Fibroblast of villous mesenchyme (primary cell): ENCODE measurements around the gene SMURF1. TPM values are rescaled to one million over a fixed set of nuclear protein-coding genes. Genes with fewer than 3 reads are reported as not detected.

ENCODE experiments used
- DNase-seq: peaks from one replicate; pipeline ENCODE4 v3.0.0-alpha.2; 2010; ENCODE audit warnings: low read depth
- H3K4me3 ChIP-seq: 2 replicates; pipeline ENCODE4 v1.5.1; 2011; ENCODE audit warnings: low read depth, mild to moderate bottlenecking, low read length
- total RNA-seq: library from RNA; depleted of rRNA; stranded (reverse); fragments of >200 nt; gene quantifications from 2 replicates; pipeline ENCODE4 v1.2.3, GENCODE V29; 2012
- TF ChIP-seq, protein P1 (sequence below): IDR thresholded peaks from 2 replicates; pipeline ENCODE4 v1.5.1; 2012; ENCODE audit warnings: low read depth, mild to moderate bottlenecking, low read length; ENCODE audit not compliant: insufficient read depth

SMURF1 gene
- total RNA-seq, 1 donor, result 29.8 TPM

DNA sequence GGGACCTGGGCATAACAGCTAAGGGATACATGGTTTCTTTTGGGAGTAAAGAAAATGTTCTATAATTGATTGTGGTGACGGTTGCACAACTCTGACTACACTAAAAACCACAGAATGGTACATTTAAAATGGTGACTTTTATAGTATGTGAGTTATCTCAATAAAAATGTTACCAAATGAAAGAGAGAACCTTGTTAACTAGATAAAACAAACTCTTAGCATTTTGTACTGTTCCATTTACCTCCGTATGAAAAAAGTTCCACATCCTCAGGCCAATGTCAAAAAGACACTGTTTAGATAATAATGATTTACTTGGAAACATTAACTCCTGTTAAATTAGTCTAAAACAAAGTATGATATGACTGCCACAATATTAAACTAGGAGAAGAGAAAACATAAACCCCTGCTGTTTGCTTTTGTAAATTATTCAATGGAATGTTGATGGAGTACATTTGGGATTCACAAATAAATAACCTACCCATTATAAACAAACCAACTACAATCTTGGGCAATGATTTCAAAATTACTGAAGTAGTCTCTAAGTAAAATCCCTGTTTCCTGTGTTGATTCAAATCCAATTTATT lies 60.7 kb downstream of the SMURF1 start:
- peak; percentile 72 for DNase-seq
- TF ChIP-seq, protein P1, sequence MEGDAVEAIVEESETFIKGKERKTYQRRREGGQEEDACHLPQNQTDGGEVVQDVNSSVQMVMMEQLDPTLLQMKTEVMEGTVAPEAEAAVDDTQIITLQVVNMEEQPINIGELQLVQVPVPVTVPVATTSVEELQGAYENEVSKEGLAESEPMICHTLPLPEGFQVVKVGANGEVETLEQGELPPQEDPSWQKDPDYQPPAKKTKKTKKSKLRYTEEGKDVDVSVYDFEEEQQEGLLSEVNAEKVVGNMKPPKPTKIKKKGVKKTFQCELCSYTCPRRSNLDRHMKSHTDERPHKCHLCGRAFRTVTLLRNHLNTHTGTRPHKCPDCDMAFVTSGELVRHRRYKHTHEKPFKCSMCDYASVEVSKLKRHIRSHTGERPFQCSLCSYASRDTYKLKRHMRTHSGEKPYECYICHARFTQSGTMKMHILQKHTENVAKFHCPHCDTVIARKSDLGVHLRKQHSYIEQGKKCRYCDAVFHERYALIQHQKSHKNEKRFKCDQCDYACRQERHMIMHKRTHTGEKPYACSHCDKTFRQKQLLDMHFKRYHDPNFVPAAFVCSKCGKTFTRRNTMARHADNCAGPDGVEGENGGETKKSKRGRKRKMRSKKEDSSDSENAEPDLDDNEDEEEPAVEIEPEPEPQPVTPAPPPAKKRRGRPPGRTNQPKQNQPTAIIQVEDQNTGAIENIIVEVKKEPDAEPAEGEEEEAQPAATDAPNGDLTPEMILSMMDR, result no peak
- H3K4me3 ChIP-seq, result no peak overlapping the region

DNA sequence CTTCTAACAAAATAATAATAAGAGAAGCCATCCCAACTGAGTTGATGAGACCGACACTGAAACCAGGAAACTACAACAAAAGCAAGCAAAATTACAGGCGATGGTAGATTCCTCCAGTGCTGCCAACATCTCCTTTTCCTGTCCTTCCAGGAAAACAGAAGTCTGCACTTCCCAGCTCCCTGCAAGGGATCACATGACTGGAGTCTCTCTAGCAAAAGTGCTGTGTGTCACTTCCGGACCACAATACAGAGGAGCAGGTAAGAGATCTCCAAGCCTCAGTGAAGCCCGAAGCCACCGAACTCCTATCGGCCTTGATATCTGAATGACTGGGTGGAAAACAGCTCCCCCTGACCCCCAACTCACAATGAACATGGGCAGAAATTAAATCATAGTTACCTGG lies 63.2 kb downstream of the SMURF1 start:
- no peak for DNase-seq
- TF ChIP-seq, protein P1, result no peak
- no peak overlapping the region for H3K4me3 ChIP-seq

DNA sequence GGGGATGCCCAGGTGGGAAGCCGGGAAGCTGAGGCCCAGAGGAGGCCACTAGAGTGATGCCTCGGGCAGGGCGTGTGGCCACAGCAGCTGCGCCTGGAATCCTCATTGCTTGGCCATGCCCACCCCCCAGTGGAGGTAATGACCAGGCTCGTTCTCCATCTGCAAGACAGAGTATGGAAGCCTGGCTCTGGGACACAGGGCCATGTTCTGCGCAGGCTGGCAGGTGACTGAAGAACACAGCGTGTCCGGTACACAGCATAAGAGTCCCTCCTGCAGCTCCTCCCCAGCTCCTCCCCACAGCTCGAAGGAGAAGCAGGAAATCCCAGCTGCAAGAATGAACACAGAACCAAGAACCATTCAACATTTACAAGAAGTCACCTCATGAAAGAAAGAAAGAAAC lies 64.8 kb downstream of the SMURF1 start:
- TF ChIP-seq, protein P1, result no peak
- peak; percentile 42 for DNase-seq
- no peak overlapping the region for H3K4me3 ChIP-seq

DNA sequence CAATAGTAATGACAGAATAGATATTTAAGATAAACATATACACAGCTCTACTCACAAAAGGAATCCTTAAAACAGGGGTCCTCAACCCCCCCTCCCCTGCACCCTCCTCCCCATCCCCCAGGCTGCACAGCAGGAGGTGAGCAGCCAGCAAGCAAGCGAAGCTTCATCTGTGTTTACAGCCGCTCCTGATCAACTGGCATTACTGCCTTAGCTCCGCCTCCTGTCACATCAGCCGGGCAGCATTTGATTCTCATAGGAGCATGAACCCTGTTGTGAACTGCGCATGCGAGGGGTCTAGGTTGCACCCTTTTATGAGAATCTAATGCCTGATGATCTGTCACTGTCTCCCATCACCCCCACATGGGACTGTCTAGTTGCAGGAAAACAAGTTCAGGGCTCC lies 65.5 kb downstream of the SMURF1 start:
- H3K4me3 ChIP-seq, result no peak overlapping the region
- TF ChIP-seq, protein P1, result no peak

DNA sequence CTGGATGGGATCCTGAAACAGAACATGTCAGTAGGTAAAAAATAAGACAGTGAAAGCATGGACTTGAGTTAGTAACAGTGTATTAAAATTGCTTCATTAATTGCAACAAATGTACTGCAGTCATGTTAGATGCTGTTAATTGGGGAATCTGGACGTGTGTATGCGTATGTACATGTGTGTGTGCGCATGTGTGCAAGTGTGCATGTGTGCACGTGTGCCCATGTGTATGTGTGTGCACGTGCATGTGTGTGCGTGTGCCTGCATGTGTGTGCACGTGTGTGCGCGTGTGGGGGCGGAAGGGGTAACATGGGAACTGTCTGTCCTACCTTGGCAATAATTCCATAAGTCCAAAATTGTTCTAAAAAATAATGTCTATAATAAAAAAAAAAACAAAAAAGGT lies 67.3 kb downstream of the SMURF1 start:
- H3K4me3 ChIP-seq, result no peak overlapping the region
- TF ChIP-seq, protein P1, result no peak
- no peak for DNase-seq

More for the DNA sequence above, 65.5 kb downstream of the SMURF1 start:
- no peak for DNase-seq

DNA sequence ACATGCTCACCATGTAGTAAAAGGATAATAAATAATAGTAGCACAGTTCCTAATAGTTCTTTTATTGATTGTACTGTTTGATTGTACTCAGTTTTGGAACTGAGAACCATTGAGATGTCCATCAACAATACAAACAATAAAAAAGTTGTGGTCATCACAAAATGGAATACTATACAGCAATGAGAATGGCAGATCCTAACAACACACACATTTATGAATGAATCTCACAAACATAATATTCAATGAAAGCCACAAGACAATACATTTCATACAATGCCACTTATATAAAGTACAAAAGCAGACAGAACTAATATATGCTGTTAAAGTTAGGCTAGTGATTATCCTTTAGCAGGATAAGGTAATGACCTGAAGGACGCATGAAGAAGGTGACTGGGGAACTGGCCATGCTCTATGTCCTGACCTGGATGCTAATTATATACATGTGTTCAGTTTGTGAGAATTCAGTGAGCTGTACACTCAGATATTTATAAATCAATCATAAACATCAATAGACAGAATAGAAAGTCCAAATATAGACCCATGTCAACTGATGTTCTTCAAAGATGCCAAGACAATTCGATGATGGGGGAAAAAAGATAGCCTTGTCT lies 70.0 kb downstream of the SMURF1 start:
- TF ChIP-seq, protein P1, result no peak
- no peak for DNase-seq
- H3K4me3 ChIP-seq, result no peak overlapping the region

DNA sequence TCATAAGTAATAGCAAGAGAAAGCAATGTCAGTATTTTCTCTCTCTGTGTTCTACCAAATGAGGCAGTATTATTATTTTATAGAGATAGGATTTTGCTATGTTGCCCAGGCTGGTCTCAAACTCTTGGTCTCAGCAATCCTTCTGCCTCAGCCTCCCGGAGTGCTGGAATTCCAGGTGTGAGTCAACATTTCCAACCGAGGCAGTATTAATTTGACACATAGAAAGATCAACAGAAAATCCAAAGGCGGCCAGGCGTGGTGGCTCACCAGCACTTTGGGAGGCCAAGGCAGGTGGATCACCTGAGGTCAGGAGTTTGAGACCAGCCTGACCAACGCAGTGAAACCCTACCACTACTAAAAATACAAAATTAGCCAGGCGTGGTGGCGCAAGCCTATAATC lies 71.8 kb downstream of the SMURF1 start:
- TF ChIP-seq, protein P1, result no peak
- no peak for DNase-seq

More for the DNA sequence above, 71.8 kb downstream of the SMURF1 start:
- no peak overlapping the region for H3K4me3 ChIP-seq
